H1 (cell line): Measurements from ENCODE around the gene BCL2L11.

ENCODE experiments used
- ASH2L ChIP-seq: fragments of 200-600, 300-600 bp; sonication (generic); IDR thresholded peaks from one replicate; pipeline ENCODE4 v1.7.1; 2017; ENCODE audit warnings: low read length
- POLR2AphosphoS5 ChIP-seq: IDR thresholded peaks from 2 replicates; pipeline ENCODE4 v1.6.1; 2011; ENCODE audit warnings: low read depth, low read length
- TF ChIP-seq, protein P1 (sequence below), 3 experiments: IDR thresholded peaks; 1 replicate in 2 of 3; 2 replicates in 1 of 3; pipeline versions ENCODE4 v1.5.1 to v1.6.1; 2011; ENCODE audit warnings: low read length in 3 of 3, mild to moderate bottlenecking in 3 of 3, inconsistent platforms in 2 of 3, low read depth in 1 of 3, moderate library complexity in 1 of 3; ENCODE audit not compliant: insufficient read depth in 1 of 3; ENCODE audit errors: control extremely low read depth in 1 of 3

DNA sequence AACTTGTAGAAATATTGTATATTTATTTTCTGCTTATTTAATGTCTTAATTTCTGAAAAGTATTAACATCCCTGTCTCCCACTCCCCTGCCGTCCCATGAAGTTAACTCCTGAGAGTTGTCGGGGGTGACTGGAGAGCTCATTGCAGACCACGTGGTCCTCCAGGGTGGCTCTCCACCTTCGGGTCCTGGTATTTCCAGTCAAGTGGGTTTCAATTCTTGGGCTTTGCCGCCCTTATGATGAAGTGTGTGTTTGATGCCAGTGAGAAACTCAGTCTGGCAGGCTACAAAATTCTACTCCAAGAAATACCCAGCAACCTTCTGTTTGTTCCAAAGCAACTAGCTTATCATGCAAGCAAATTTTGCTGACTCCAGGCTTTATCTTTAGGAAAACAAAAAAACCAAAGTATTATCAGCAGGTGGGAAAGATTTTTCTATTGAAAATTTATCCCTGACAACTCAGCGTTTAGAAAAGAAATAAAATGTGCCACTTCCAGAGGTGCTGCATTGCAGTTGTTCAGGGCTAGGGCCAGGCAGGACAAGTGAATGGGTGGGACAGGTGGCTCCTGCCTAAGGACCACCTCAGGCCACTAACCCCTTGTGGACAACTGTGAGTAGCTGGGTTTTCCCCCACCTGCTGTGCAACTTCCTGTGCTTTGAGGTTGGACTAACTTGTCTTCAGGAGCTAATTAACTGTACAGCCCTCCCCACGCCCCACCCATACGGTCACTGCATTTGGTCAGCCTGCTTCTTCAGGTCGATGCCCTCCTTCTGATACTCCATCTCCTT, 46.6 kb downstream of the BCL2L11 start:
- TF ChIP-seq ASH2L (no peak), POLR2AphosphoS5 (peak; percentile 45; the same call in 1 of the 2 replicates)
- TF ChIP-seq, protein P1, sequence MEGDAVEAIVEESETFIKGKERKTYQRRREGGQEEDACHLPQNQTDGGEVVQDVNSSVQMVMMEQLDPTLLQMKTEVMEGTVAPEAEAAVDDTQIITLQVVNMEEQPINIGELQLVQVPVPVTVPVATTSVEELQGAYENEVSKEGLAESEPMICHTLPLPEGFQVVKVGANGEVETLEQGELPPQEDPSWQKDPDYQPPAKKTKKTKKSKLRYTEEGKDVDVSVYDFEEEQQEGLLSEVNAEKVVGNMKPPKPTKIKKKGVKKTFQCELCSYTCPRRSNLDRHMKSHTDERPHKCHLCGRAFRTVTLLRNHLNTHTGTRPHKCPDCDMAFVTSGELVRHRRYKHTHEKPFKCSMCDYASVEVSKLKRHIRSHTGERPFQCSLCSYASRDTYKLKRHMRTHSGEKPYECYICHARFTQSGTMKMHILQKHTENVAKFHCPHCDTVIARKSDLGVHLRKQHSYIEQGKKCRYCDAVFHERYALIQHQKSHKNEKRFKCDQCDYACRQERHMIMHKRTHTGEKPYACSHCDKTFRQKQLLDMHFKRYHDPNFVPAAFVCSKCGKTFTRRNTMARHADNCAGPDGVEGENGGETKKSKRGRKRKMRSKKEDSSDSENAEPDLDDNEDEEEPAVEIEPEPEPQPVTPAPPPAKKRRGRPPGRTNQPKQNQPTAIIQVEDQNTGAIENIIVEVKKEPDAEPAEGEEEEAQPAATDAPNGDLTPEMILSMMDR (IDR thresholded peaks at IDR 0.05; ENCODE audit: control extremely low read depth in 1 of 3, insufficient read depth in 1 of 3, low read depth in 1 of 3, low read length in 3 of 3), result no peak
